T-helper 17 cell (primary cell): ENCODE measurements around the gene SIAH3. TPM values are rescaled to one million over a fixed set of nuclear protein-coding genes. Genes with fewer than 3 reads are reported as not detected.

ENCODE experiments used
- ATAC-seq: fragments of 150-1000 bp; cut with Tn5 transposase; 2 replicates; pipeline ENCODE4 v1.10.0; 2021; ENCODE audit warnings: mild to moderate bottlenecking, moderate library complexity
- DNase-seq, 3 donors: peaks; one replicate each; pipeline versions ENCODE4 v3.0.0 to v3.0.0-alpha.2; 2020 to 2021
- H3K9me3 ChIP-seq: one replicate; pipeline ENCODE4 v1.7.0; 2013; ENCODE audit warnings: low read length, mild to moderate bottlenecking; ENCODE audit not compliant: control insufficient read depth, poor library complexity, severe bottlenecking
- H3K27ac Mint-ChIP-seq: one replicate; pipeline ENCODE4 v1.8.0; 2022; ENCODE audit warnings: mild to moderate bottlenecking, moderate library complexity, mixed read lengths
- H3K27me3 Mint-ChIP-seq: one replicate; pipeline ENCODE4 v1.8.0; 2022; ENCODE audit warnings: mixed read lengths
- H3K36me3 Mint-ChIP-seq: one replicate; pipeline ENCODE4 v1.8.0; 2022; ENCODE audit warnings: low read depth, mixed read lengths
- H3K4me1 Mint-ChIP-seq: one replicate; pipeline ENCODE4 v1.8.0; 2022; ENCODE audit warnings: mild to moderate bottlenecking, mixed read lengths
- H3K4me3 Mint-ChIP-seq: one replicate; pipeline ENCODE4 v1.8.0; 2022; ENCODE audit warnings: mild to moderate bottlenecking, moderate library complexity, mixed read lengths
- total RNA-seq, 4 donors: library from RNA in 2 of 4; stranded (reverse) in 2 of 4; gene quantifications; one replicate each; pipeline ENCODE4 v1.2.3 and lab custom pipeline; 2022 to 2026

The SIAH3 gene
- total RNA-seq, 2 donors from 2014 or later: 0.10 to 0.15 TPM

DNA sequence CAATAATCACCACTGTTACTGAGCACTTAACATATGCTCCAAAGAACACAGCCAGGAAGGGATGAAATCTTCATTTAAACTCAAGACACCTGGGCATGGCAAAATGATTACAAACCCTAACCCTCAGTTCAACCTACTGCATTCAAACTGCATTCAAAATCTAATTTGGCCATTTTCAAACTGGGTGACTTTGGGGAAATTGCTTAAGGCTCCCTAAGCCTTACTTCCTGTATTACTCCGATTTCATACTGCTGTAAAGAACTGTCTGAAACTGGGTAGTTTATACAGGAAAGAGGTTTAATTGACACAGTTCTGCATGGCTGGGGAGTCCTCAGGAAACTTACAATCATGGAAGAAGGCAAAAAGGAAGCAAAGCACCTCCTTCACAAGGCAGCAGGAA, 99.0 kb downstream of the SIAH3 start:
- Mint-ChIP-seq H3K4me1 (no peaks in the 10 kb centered on the region), H3K27ac (no peak overlapping the region), H3K36me3 (no peaks in the 10 kb centered on the region), H3K4me3 (no peak overlapping the region), H3K27me3 (no peaks in the 10 kb centered on the region)
- no peaks in the 10 kb centered on the region for H3K9me3 ChIP-seq
- no peak for ATAC-seq
- DNase-seq: no peak

DNA sequence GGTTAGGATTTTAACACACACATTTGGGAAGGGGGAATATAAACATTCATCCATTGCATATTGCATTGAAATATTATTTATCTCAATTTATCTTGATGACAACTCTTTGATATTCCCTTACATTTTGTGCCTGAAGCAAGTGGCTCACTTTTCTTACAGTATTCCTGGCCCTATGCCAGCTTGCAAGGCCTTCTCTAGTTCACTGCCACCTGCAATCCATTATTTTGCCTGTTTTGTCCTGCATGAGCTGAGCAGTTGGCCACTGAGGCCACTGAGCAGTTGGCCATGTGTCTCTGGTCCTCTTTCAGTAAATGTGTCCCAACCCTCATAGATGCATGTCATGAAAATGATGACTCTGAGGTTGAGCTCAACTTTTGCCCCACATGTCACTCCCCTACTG, 99.7 kb downstream of the SIAH3 start:
- Mint-ChIP-seq H3K36me3 (no peaks in the 10 kb centered on the region), H3K4me3 (no peak overlapping the region), H3K27me3 (no peaks in the 10 kb centered on the region), H3K27ac (no peak overlapping the region), H3K4me1 (no peaks in the 10 kb centered on the region)
- H3K9me3 ChIP-seq: no peaks in the 10 kb centered on the region
- DNase-seq: no peak
- ATAC-seq: no peak

GRCh38 chr13:45750566-45750965, 101.0 kb downstream of the SIAH3 start:
- Mint-ChIP-seq H3K36me3 (no peaks in the 10 kb centered on the region), H3K27me3 (no peaks in the 10 kb centered on the region), H3K4me1 (no peaks in the 10 kb centered on the region), H3K27ac (no peak overlapping the region), H3K4me3 (no peak overlapping the region)
- DNase-seq (no peak), ATAC-seq (no peak)
- no peaks in the 10 kb centered on the region for H3K9me3 ChIP-seq

DNA sequence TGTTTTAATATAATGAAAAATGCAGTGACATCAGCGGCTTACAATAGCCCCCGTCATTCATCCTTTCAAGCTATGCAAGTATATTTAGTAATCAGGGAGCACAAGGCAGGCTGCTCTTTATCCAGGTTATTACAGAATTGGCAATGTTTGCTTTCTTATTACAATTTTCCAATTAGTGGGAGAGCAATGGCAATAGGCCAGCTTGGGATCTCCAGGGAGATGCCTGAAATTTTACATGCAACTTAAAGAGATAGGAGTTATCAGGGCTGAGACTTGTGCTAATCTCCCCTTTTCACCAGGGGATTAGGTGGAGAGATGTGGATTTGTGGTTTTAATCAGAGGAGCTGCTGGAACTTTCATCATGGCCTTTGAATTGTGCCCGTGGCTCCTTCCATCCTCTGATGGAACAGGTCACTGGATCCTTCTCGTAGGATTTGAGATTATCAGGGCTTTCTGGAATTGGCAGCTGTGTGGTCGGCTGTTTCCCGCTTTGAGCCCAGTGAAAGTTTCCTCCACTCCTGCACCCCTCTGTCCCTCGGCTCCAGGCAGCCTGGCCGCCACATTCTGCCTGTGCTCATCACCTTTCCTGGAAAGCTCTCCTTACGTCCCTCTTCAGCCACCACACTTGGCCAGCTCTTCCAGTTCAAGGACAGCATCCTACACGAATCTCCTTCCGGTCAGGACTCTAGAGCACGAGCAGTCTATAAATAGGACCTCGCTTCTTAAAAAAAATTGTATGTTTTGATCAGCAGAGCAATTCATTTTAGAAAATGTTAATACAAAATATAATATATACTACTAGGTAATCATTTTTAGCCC, 102.4 kb downstream of the SIAH3 start:
- ATAC-seq: no peak
- no peak overlapping the region for H3K27ac Mint-ChIP-seq
- no peak for DNase-seq
- no peaks in the 10 kb centered on the region for H3K9me3 ChIP-seq
- H3K36me3 Mint-ChIP-seq: no peaks in the 10 kb centered on the region
- H3K4me1 Mint-ChIP-seq: no peaks in the 10 kb centered on the region
- no peaks in the 10 kb centered on the region for H3K27me3 Mint-ChIP-seq
- no peak overlapping the region for H3K4me3 Mint-ChIP-seq

GRCh38 chr13:45747071-45747470, 104.5 kb downstream of the SIAH3 start:
- H3K4me1 Mint-ChIP-seq: no peaks in the 10 kb centered on the region
- H3K9me3 ChIP-seq: no peaks in the 10 kb centered on the region

GRCh38 chr13:45744979-45745378, 106.6 kb downstream of the SIAH3 start:
- Mint-ChIP-seq H3K4me1 (no peaks in the 10 kb centered on the region), H3K36me3 (peaks cover 3% of the 10 kb centered on the region), H3K27ac (no peak overlapping the region), H3K27me3 (peaks cover 9% of the 10 kb centered on the region), H3K4me3 (no peak overlapping the region)
- ATAC-seq (no peak), DNase-seq (no peak)
- no peaks in the 10 kb centered on the region for H3K9me3 ChIP-seq

More at GRCh38 chr13:45747071-45747470, 104.5 kb downstream of the SIAH3 start:
- Mint-ChIP-seq H3K36me3 (peaks cover 3% of the 10 kb centered on the region), H3K27ac (no peak overlapping the region), H3K27me3 (peaks cover 9% of the 10 kb centered on the region), H3K4me3 (no peak overlapping the region)
- ATAC-seq (no peak), DNase-seq (no peak)

DNA sequence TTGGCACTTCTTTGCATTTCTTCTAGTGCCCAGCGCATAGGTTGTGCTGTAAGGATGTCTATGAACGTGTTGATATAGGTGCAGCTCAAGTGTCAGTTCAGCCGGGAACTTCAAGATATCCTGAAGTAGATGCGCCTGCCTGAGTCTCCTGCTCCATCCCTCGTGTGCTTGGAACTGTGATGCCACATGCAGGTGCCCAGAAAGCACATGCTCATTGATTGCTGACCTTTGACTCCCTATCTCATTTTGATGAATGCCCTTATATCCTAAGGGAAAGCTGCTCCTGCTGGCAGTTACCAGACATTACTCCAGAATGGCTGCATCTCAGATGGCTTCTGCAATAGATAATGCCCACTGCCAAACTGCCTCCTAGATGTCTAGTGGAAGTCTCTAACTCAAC, 108.6 kb downstream of the SIAH3 start:
- peaks cover 9% of the 10 kb centered on the region for H3K27me3 Mint-ChIP-seq
- no peaks in the 10 kb centered on the region for H3K9me3 ChIP-seq
- H3K27ac Mint-ChIP-seq: no peak overlapping the region
- H3K4me3 Mint-ChIP-seq: no peak overlapping the region
- no peak for ATAC-seq
- H3K36me3 Mint-ChIP-seq: peaks cover 3% of the 10 kb centered on the region
- no peak for DNase-seq
- no peaks in the 10 kb centered on the region for H3K4me1 Mint-ChIP-seq

DNA sequence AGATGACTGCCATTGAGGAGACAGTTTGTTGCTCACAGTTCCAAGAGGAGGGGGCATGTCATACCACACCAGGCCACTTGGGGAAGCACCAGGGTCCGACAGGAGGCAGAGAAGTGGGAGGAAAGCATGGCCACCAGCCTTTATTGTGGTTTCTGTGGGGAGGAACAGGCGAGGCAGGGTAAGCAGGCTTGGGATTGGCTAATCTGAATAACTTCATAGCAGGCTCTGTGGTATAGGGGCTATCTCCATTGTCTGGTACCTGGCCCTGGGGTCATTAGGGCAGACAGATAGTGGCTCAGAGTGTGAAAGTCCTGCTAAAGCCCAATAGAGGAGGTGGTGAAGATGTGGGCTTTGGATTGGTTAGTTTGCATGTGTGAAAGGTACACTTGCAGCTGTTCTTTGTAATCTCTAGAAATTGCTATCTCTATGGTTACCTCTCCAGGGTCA, 114.0 kb downstream of the SIAH3 start:
- H3K27ac Mint-ChIP-seq: no peak overlapping the region
- H3K27me3 Mint-ChIP-seq: peaks cover 6% of the 10 kb centered on the region
- H3K4me1 Mint-ChIP-seq: no peaks in the 10 kb centered on the region
- H3K36me3 Mint-ChIP-seq: peaks cover 2% of the 10 kb centered on the region
- no peak overlapping the region for H3K4me3 Mint-ChIP-seq
- DNase-seq: no peak
- ATAC-seq: no peak
- H3K9me3 ChIP-seq: no peaks in the 10 kb centered on the region

GRCh38 chr13:45733361-45733760, 118.2 kb downstream of the SIAH3 start:
- H3K9me3 ChIP-seq: no peaks in the 10 kb centered on the region
- Mint-ChIP-seq H3K36me3 (peaks cover 2% of the 10 kb centered on the region), H3K27me3 (peaks cover 31% of the 10 kb centered on the region), H3K4me1 (peaks cover 3% of the 10 kb centered on the region), H3K4me3 (no peak overlapping the region), H3K27ac (no peak overlapping the region)
- DNase-seq (no peak), ATAC-seq (no peak)

GRCh38 chr13:45732916-45733315, 118.6 kb downstream of the SIAH3 start:
- H3K9me3 ChIP-seq: no peaks in the 10 kb centered on the region
- no peak for ATAC-seq
- Mint-ChIP-seq H3K4me1 (peaks cover 3% of the 10 kb centered on the region), H3K36me3 (peaks cover 3% of the 10 kb centered on the region), H3K4me3 (no peak overlapping the region), H3K27me3 (peaks cover 34% of the 10 kb centered on the region), H3K27ac (no peak overlapping the region)
- no peak for DNase-seq

DNA sequence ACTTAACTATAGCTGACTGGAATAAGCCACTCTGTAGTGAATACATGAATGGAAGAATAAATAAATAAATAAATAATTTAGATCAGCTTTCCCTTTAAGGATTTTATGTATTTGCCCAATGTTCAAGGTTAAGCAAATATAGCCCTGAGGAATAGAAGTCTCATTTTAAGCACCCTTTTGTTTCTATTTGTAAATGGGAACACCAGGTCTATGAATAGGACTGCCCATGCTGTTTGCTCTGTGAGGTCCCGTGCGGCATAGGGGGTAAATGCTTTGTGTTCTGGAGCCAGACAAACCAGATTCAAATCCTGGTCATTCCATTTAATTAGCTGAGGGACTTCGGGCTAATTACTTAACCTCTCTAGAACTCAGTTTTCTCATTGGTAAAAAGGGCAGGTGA, 120.1 kb downstream of the SIAH3 start:
- DNase-seq (no peak), ATAC-seq (no peak)
- Mint-ChIP-seq H3K4me3 (no peak overlapping the region), H3K36me3 (peaks cover 5% of the 10 kb centered on the region), H3K4me1 (peaks cover 3% of the 10 kb centered on the region), H3K27me3 (peaks cover 37% of the 10 kb centered on the region), H3K27ac (no peak overlapping the region)
- H3K9me3 ChIP-seq: no peaks in the 10 kb centered on the region

GRCh38 chr13:45728759-45729158, 122.8 kb downstream of the SIAH3 start:
- DNase-seq: no peak
- Mint-ChIP-seq H3K36me3 (peaks cover 3% of the 10 kb centered on the region), H3K4me1 (peaks cover 3% of the 10 kb centered on the region), H3K27me3 (peaks cover 42% of the 10 kb centered on the region), H3K4me3 (no peak overlapping the region), H3K27ac (no peak overlapping the region)
- no peaks in the 10 kb centered on the region for H3K9me3 ChIP-seq
- ATAC-seq: no peak
